NCI-H345 (cell line): ENCODE data around the gene HOXD4.

Source experiments
- DNase-seq: peaks from one replicate; lab custom pipeline; 2025; lab: John Stamatoyannopoulos, UW

Gene HOXD4

DNA sequence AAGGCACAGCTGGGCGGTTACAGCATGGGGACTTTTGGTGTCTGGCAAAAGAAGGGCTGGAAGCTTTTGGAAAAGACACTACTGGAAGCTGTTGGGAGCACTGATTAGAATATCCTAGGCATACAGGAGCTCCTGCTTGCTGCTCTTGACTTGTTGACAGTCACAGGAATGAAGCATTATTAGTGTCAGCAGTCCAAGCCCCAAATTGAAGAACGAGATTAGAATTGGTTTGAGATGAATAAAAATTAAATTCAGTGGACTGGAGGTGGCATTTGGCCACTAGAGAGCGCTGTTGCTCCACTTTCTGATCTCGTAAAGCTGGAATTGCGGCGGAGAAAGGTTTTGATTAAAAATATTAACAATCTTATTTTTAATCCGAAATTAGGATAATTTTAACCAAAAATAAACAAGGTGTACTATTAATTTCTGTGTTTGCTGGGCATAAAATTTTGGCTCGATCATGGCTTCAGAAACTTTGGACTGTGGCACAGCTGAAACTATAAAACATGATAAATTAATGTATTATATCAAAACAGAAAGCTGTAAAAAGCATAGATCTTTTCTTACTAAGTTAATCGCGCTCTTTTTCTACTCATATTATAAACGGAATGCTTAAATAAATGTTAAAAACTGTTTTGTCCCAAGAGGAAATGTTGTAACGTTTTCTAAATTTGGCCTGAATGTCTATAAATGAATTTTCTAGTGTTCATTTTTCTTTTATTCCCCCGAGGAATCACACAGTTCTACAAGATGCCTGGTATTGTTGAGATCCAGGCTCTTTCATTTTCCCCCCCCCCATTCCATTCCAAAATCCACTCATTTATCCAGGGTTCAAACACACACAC, 24.2 kb upstream of the HOXD4 start:
- peak; percentile 73 for DNase-seq

DNA sequence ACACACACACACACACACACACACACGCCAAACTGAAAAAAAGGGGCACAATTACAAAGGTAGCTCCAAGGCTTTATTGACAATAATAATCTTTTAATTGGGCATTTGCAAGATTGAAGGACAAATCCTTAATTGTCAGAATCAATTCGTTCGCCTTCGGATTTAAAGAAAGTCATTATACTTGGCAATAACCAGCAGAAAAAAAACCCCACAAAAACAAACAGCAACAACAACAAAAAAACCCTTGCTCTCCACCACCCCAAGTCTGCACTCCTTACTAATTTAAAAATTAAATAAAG, 23.6 kb upstream of the HOXD4 start:
- DNase-seq, result no peak

DNA sequence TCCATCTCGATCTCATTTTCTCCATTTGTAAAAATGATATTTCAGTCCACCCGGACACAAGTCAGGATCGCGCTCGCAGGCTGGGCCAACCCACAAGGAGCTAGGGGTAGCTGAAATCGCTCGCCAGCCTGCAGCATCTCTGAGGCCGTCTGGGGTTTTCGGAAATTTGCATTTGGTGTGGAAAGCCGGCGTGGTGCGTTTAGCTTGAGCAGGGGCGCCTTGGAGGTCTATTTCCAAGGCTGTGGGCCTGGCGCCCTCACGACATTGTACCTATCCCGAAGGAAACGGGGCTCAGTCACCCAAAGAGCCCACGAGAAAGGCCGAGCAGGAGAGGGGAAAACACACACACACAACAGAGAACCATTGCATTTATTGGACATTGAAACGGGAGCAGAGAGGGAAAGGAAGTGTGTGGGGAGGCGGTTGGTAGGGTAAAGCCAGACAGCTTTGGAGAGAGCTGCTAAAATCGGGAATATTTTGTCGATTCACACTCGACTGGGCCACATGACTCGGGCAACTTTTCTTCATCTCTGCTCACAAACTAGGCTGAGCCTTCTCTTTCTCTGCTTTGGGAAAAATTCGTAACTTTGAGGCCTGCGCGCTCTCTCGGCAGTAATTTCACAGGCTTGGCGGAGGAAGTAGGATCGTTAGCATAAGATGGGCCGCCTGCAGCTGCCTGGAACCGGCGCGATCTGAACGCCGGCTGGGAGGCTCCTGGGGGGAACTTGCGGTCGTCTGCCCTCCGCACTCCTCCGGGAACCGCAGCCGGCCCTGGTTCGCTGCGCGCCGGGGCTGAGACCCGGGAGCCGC, 23.0 kb upstream of the HOXD4 start:
- peak; percentile 50 for DNase-seq

DNA sequence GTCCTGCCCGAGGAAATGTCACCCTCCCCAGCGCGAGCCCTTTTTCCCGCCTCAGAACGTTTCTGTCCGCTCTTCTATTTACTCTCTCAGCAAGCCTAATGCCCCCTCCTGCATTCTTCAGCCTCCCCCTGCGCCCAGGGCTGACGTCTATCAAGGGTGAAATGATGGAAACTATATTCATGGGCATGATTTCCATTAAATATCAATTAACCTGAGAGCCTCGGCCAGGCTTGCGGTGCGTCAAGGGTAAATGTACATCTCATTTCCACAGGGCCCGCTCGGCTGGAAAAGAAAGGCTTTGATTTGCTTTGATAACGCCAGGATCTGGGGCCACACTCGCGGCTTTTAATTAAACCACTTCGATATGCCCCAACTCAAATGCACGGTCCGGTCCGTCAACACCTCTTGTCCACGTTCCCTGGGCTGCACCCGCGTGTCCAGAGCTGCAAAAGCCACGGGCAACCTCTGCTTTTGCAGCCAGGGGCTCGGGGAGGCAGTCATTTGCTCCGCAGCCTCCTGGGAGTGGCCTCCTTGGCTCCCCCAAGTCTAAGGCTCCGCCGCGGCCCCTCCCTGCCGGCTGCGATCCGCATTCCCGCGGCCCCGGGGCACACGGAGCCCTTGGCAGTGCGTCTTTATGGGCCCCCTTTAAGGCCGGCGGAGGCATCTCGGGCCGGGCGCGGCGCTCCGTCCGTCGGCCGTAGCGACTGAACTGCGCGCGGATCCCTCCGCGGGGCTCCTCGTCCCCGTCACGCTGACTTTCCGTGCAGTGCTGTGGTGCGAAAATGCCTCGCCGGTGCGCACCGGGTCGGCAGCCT, 22.2 kb upstream of the HOXD4 start, which contains the start of gene HOXD8:
TSS of gene HOXD8 (plus strand) at position 724 of the 815 bp plus-strand sequence. CDS start 662 bp downstream, outside the sequence.
- peak; percentile 87 for DNase-seq

DNA sequence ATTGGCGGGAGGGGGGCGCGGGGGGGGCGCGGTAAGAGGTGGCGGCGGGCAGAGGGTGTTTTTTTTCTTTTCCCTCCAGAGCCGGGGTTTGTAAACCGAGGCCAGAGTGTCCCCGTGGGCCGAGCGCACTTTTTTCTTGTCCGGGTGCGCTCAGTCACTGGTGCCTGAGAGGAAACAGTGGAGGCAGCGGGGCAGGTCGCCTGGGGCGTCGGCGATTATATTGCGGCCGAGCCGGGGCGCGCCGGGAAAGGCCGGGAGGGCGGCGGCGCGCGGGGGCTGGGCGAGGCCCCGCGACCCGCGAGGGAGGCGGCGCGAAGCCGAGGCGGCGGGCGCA, 21.6 kb upstream of the HOXD4 start:
- peak; percentile 78 for DNase-seq

DNA sequence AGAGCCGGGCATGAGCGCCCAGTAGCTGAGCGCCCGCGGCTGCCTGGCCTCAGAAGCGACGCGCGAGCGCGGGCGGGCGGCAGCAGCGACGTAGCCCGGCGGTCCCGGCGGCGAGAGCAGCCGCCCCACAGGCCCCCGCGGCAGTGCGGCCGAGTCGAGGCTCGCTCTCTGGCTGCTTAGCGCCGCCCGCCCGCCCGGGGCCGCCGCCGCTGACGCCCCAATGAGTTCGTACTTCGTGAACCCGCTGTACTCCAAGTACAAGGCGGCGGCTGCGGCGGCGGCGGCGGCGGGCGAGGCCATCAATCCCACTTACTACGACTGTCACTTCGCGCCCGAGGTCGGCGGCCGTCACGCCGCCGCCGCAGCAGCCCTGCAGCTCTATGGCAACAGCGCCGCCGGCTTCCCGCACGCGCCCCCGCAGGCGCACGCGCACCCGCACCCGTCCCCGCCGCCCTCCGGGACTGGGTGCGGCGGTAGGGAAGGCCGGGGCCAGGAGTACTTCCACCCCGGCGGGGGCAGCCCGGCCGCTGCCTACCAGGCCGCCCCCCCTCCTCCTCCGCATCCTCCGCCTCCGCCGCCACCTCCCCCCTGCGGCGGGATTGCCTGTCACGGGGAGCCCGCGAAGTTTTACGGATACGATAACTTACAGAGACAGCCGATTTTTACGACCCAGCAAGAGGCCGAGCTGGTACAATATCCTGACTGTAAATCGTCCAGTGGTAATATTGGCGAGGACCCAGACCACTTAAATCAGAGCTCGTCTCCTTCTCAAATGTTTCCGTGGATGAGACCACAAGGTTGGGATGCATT, 21.0 kb upstream of the HOXD4 start:
- peak; percentile 76 for DNase-seq

DNA sequence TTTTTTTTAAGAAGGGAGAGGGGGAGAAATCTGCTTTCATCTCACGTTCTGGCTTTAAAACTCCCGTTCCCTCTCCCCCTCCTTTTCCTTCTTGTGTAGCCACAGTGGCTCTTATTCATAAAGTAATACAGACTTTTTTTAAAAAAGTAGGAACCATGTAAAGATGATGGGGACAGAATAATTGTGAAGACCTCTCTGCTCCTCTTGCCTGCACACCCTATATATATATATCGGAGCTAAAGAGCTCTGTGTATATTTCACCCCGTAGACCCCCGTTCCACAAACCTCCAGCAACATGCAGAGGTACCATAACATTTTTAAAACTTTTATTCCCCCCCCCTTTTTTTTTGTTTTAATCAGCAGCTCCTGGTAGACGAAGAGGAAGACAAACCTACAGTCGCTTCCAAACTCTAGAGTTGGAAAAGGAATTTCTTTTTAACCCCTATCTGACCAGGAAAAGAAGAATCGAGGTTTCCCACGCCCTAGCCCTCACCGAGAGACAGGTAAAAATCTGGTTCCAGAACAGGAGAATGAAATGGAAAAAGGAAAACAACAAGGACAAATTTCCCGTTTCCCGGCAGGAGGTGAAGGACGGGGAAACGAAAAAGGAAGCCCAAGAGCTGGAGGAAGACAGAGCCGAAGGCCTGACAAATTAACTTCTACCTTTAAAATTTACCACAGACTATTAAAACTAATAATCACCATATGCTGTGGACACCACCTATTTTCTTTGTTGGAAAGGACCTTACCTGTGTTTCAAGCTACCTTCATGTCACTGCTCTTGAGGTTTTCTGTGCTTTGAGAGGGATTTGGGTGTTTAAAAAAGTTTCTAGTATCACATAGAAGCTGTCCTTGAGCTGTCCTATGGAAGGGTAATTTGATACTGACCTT, 20.1 kb upstream of the HOXD4 start:
- no peak for DNase-seq

DNA sequence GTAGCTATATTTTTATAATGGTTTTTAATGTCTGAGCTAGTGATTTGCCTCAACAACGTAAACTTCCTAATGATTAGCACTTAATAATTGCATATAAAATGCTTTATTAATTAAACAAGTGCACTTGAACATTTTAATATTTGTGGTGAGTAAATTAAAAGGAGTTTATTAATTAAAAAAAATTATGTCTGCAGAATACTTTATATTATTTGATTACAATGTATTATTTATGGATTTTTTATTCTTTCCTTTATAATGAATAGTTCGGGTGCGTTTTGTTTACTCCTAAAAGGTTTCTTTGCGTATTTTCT, 19.5 kb upstream of the HOXD4 start:
- DNase-seq, result no peak

DNA sequence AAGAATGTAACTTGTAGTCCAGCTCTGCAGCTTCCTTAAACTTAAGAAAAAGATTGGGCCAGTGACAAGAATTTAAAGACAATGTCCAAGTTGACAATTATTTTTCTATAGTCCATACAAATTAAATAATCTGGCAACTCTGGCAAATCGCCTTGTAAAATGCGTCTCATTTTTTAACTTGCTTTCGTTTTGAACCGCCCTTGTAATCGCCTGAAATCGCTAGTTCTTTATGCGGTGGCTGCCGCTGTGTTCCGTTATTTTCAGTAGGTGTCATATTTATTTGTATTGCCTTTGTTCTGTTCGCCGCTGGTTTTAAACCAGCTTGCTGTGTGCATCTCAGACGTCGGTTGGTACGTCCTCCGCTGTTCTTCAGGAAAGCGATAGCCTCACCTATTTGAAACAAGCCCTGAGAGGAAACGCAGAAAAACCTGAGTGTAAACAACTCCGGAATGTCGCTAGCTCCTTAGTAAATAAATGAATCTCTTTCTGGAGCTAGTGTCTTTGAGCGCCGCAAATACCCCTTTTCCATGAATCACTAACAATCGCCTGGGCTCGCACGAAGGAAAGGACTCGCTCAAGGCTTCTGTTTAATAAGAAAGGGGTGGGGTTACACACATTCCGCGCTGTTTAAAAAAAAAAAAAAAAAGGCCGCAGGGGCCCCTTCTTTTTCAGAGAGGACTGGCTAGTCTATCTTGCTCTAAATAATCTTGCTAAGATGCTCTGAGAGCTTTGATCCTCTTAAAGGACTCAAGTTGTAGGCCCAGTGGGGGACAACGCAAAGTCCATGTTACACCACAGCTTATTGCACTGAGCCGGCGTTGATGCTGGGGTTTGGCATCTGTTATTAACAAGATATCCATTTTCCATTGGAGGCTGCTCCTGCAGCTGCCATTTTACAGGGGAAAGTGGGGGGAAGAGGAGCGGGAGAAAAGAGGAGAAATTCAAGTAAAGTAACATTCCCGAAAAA, 18.9 kb upstream of the HOXD4 start:
- no peak for DNase-seq

DNA sequence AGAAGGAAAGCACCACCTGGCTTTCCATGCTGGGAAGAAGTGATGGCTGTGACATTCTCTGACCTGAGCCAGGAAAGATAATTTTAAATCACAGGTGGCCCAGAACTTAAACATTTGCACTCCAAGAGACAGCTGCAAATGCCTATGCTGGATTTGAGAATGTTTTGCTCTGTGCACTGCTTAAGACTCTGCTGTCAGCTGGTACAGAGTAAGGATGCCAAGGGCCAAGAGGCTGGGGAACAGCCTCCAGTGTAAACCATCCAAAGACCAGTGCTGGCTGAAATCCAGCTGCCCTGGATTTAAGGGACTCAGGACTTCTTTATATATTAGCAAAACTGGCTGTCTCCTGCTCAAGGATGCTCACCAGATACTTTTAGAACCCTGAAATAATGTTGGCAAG, 18.0 kb upstream of the HOXD4 start:
- DNase-seq, result no peak

DNA sequence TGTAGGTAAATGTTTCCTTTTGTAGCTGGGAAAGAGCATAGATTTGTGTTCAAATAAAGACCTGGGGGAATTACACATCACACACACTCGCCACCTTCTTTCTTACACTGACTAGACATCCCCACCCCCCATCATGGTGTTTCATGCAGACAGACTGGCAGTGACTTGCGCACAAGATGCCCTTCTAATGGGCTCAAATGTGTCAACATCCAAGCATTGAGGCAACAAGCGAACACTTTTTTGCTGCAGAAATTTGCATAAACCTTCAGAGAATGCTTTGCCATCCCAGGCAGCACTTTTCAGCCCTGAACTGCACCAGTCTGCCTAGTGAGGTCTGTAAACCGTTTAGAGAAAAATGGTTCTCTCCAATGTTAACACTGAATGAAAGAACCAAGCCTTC, 17.3 kb upstream of the HOXD4 start:
- DNase-seq, result no peak

DNA sequence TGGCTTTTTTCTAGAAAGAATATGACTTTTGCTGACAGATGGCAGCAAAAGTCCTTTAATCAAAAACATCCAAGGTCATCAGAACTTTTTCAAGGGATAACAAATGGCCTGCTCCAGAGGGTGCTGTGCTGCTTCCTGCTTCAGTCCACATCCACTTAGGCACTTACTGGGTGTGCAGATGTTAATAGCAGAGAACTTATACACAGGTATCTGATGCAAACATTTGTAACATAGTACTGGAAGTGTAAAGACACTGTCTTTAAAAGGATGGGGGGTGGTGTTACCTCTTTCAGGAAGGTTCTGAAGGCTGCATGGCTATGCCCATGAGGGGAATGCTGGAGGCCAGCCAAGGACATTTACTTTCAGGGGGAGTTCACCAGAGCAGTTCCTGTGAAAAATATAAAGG, 16.3 kb upstream of the HOXD4 start:
- DNase-seq, result peak; percentile 19

DNA sequence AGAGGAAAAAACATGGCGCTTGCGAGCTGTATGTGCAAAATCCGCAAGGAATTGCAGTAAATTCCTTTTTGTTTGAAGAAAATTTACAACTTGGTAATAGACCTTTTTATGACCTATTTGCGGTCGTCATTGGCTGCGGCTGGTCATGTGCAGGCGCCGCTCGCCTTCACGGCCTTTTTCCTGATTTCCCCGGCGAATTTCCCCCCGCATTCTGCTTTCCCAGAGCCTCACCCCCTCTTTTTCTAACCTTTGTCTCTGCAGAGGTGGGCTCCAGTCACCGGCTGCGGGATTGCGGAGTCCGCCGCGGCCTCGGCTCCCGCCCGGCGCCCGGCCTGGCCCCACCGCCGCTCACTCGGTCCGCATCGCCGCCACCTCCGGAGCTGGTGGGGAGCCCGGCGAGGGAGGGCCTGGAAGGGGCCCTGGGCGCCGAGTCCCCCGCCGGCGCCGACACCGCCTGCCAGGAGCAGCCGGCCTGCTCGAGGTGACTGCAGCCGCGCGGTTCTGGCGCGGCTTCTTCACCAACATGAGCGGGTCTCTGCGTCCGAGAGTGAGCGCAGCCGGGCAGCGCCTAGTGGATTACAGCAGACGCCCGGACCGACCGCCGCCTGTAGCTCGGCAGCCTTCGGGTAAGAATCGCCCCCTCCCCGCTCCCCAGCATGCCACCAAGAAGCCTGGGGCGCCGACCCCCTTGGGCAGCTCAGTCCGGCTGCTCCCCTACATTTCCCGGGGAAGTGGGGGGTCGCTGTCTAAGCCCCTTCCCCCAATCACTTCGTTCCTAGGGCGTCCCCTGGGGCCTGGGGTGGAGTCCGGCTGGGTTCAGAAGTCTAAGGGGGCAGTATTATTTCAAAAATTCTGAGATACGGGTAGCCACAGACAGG, 14.7 kb upstream of the HOXD4 start:
- DNase-seq, result no peak

DNA sequence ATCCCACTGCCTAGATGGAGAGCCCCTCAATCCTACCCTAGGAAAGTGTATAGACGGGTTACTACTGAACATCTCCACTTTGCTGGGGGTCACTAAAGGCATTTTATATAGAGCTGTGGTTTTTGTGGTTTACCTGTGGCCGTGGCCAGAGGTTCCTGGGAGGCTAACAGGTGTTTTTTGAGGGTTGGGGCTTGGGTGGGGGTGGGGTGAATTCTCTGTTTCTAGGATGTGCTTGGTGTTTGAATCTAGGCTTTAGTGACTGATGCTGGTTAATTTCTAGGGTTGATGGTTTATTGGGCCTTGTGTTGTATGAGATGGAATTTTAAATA, 14.1 kb upstream of the HOXD4 start:
- no peak for DNase-seq

DNA sequence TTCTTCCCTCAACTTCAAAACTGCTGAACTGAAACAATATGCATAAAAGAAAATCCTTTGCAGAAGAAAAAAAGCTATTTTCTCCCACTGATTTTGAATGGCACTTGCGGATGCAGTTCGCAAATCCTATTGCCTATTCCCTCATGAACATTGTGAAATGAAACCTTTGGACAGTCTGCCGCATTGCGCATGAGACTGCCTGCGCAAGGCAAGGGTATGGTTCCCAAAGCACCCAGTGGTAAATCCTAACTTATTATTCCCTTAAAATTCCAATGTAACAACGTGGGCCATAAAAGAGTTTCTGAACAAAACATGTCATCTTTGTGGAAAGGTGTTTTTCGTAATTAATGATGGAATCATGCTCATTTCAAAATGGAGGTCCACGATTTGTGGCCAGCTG, 13.4 kb upstream of the HOXD4 start:
- no peak for DNase-seq

DNA sequence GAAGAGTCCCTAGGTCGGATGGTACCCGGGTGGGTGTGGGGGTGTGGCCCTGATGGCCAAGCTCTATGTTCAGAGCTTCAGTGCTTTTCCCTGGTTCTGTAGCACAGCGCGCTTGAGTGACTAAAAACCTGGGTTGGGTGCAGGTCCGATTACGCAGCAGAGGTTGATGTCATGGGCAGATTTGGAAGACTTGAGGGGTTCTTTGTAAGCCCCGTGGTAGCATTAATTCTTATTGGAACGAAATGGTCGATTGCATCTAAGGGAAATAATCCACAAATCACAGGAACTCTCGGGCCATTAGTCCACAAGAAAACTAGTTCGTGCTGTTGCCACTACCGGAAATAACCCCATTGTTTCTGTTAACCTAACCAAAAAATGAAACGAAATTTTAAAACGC, 12.8 kb upstream of the HOXD4 start:
- no peak for DNase-seq

DNA sequence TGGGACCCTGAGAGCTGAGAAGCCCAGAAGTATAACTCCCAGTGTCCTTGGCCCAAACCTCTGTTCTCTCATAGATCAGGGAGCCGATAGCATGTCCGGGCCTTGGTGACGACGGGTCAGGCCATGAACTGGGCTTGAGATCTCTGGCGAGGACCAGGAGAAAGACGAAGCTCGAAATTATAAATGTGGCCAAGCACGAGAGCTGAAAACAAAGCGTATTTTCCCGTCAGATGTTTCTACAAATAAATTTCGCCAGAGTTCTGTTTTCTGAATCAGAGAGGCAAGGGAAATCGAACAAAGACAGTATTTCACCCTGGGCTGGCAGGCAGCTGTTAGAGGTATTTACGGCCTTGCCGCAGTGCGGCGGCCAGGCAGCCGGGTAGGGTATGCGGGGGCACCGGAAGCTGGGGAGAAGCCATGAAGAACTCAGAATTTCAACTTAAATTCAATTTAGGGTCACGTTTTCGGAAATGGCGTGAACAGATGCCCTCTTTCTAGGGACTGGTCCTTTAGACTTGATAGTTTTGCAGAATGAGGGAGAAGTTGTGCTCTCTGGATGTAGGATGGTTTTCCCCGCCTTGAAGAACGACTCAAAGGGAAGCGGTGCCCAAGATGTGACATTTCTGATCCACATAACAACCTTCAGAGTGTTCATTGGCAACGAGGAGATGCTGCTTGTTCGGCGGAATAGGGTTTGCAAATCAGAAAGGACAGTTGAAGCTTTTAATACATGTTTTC, 12.3 kb upstream of the HOXD4 start:
- DNase-seq, result no peak
